HG03280 (cell line): ENCODE results near the gene CCNI.
"Not testable (repeated sequence)": the region's sequence is repeated elsewhere in the genome, so short reads cannot be mapped to it uniquely, and the experiment has no call there.

Experiments
- ATAC-seq: cut with Tn5 transposase; IDR thresholded peaks from one replicate; pipeline ENCODE4 v1.9.1; 2021; ENCODE audit warnings: mild to moderate bottlenecking, moderate library complexity; ENCODE audit not compliant: unreplicated experiment

The CCNI gene

GRCh38 chr4:77082886-77083608 lies 7.3 kb upstream of the CCNI start:
- ATAC-seq = no peak

GRCh38 chr4:77080806-77081205 lies 5.0 kb upstream of the CCNI start:
- not testable (repeated sequence) for ATAC-seq

- ATAC-seq = no peak
Measured at GRCh38 chr4:77079281-77079680, 3.5 kb upstream of the CCNI start.

- no peak for ATAC-seq
Measured at GRCh38 chr4:77078401-77078800, 2.6 kb upstream of the CCNI start.

- ATAC-seq = no peak
Measured at GRCh38 chr4:77076889-77077635, 1.3 kb upstream of the CCNI start.

GRCh38 chr4:77074981-77075855 lies 571 bp downstream of the CCNI start:
- ATAC-seq = peak; percentile 59

GRCh38 chr4:77074381-77074831 lies 1.4 kb downstream of the CCNI start:
- no peak for ATAC-seq

- no peak for ATAC-seq
Measured at GRCh38 chr4:77073981-77074380, 1.8 kb downstream of the CCNI start.

GRCh38 chr4:77073106-77073809 lies 2.5 kb downstream of the CCNI start:
- no peak for ATAC-seq

GRCh38 chr4:77072195-77072753 lies 3.5 kb downstream of the CCNI start:
- ATAC-seq = no peak

- not testable (repeated sequence) for ATAC-seq
Measured at GRCh38 chr4:77069514-77069913, 6.3 kb downstream of the CCNI start.

GRCh38 chr4:77065382-77065781 lies 10.4 kb downstream of the CCNI start:
- no peak for ATAC-seq

GRCh38 chr4:77062856-77063255 lies 12.9 kb downstream of the CCNI start:
- ATAC-seq = no peak

GRCh38 chr4:77052352-77052751 lies 23.4 kb downstream of the CCNI start:
- no peak for ATAC-seq

- no peak for ATAC-seq
Measured at GRCh38 chr4:77050962-77051361, 24.8 kb downstream of the CCNI start.

GRCh38 chr4:77047037-77047436 lies 28.8 kb downstream of the CCNI start:
- ATAC-seq = peak; percentile 47

GRCh38 chr4:77045490-77045889 lies 30.3 kb downstream of the CCNI start:
- ATAC-seq = no peak

GRCh38 chr4:77044461-77045150 lies 31.2 kb downstream of the CCNI start:
- ATAC-seq = no peak

- ATAC-seq = no peak
Measured at GRCh38 chr4:77043507-77044136, 32.2 kb downstream of the CCNI start.
